GM23338 (cell line): Measurements from ENCODE around the gene PACS1. TPM values are rescaled to one million over a fixed set of nuclear protein-coding genes. Genes with fewer than 3 reads are reported as not detected.

Experiments
- ATAC-seq: fragments of 200-7000 bp; cut with Tn5 transposase; 3 replicates; pipeline ENCODE4 v1.9.1; 2020
- DNase-seq: peaks from one replicate; pipeline ENCODE4 v3.0.0-alpha.2; 2015; ENCODE audit warnings: low spot score
- H2AFZ ChIP-seq: fragments of 200-600 bp; sonication (generic); 2 replicates; pipeline ENCODE4 v1.8.0; 2016; ENCODE audit warnings: antibody characterized with exemption, mild to moderate bottlenecking, moderate library complexity
- H3F3A ChIP-seq: fragments of 200-600 bp; sonication (generic); replicated peaks from 2 replicates; pipeline ENCODE4 v1.8.0; 2017; ENCODE audit warnings: antibody characterized with exemption, mixed run types, low read depth
- H3K27ac ChIP-seq: fragments of 200-600 bp; sonication (generic); 2 replicates; pipeline ENCODE4 v1.6.1; 2016; ENCODE audit warnings: low read depth
- H3K27me3 ChIP-seq: fragments of 200-600 bp; sonication (generic); 2 replicates; pipeline ENCODE4 v1.8.0; 2016; ENCODE audit warnings: mild to moderate bottlenecking, mixed run types, moderate library complexity; ENCODE audit not compliant: insufficient read depth
- H3K36me3 ChIP-seq: fragments of 200-600 bp; sonication (generic); 2 replicates; pipeline ENCODE4 v1.8.0; 2016; ENCODE audit warnings: mild to moderate bottlenecking; ENCODE audit not compliant: insufficient read depth
- H3K4me1 ChIP-seq: fragments of 200-600 bp; sonication (generic); 2 replicates; pipeline ENCODE4 v1.8.0; 2016; ENCODE audit warnings: mild to moderate bottlenecking, moderate library complexity; ENCODE audit not compliant: insufficient read depth
- H3K4me2 ChIP-seq: fragments of 200-600 bp; sonication (generic); 2 replicates; pipeline ENCODE4 v1.7.1; 2017; ENCODE audit warnings: mixed run types
- H3K4me3 ChIP-seq: fragments of 200-600 bp; sonication (generic); 2 replicates; pipeline ENCODE4 v1.6.1; 2016; ENCODE audit warnings: mixed run types
- H3K79me2 ChIP-seq: fragments of 200-600 bp; sonication (generic); replicated peaks from 2 replicates; pipeline ENCODE4 v1.8.0; 2017; ENCODE audit warnings: mild to moderate bottlenecking; ENCODE audit not compliant: insufficient read depth
- H3K9me2 ChIP-seq: fragments of 200-600 bp; sonication (generic); 2 replicates; pipeline ENCODE4 v1.8.0; 2017; ENCODE audit not compliant: insufficient read depth
- H4K20me1 ChIP-seq: fragments of 200-600 bp; sonication (generic); replicated peaks from 2 replicates; pipeline ENCODE4 v1.8.0; 2017; ENCODE audit warnings: mild to moderate bottlenecking; ENCODE audit not compliant: insufficient read depth
- H3K27ac Mint-ChIP-seq: 2 replicates; pipeline ENCODE4 v1.8.0; 2020; ENCODE audit warnings: inconsistent platforms, mild to moderate bottlenecking, moderate library complexity, mixed read lengths
- H3K27me3 Mint-ChIP-seq: 3 replicates; pipeline ENCODE4 v1.8.0; 2022; ENCODE audit warnings: low read depth, mild to moderate bottlenecking, moderate library complexity, mixed read lengths, inconsistent platforms; ENCODE audit not compliant: insufficient read depth, poor library complexity
- H3K36me3 Mint-ChIP-seq: 3 replicates; pipeline ENCODE4 v1.8.0; 2021; ENCODE audit warnings: low read depth, mild to moderate bottlenecking, inconsistent platforms, moderate library complexity, mixed read lengths
- H3K4me1 Mint-ChIP-seq: 3 replicates; pipeline ENCODE4 v1.8.0; 2020; ENCODE audit warnings: mild to moderate bottlenecking, inconsistent platforms, mixed read lengths
- H3K4me3 Mint-ChIP-seq: 3 replicates; pipeline ENCODE4 v1.8.0; 2021; ENCODE audit warnings: moderate library complexity, mild to moderate bottlenecking, inconsistent platforms, mixed read lengths
- H3K9me3 Mint-ChIP-seq: 3 replicates; pipeline ENCODE4 v1.8.0; 2020; ENCODE audit warnings: moderate library complexity, mild to moderate bottlenecking, inconsistent platforms, mixed read lengths
- EZH2 ChIP-seq: fragments of 200-600 bp; sonication (generic); IDR thresholded peaks from one replicate; pipeline ENCODE4 v1.8.0; 2017; ENCODE audit warnings: antibody characterized with exemption, mild to moderate bottlenecking, low read depth; ENCODE audit not compliant: unreplicated experiment
- EZH2phosphoT487 ChIP-seq: fragments of 200-600 bp; sonication (generic); IDR thresholded peaks from one replicate; pipeline ENCODE4 v1.8.1; 2018; ENCODE audit warnings: antibody characterized with exemption; ENCODE audit not compliant: unreplicated experiment
- NANOG ChIP-seq: IDR thresholded peaks from 2 replicates; pipeline ENCODE4 v1.6.1; 2016; ENCODE audit warnings: antibody characterized with exemption, borderline replicate concordance
- POLR2AphosphoS5 ChIP-seq: IDR thresholded peaks from 2 replicates; pipeline ENCODE4 v1.6.1; 2016; ENCODE audit warnings: antibody characterized with exemption, low read depth
- STAT1 ChIP-seq: IDR thresholded peaks from one replicate; pipeline ENCODE4 v1.6.1; 2016; ENCODE audit warnings: antibody characterized with exemption; ENCODE audit not compliant: unreplicated experiment
- ZNF331 ChIP-seq: fragments of 250-450 bp; sonication (Bioruptor Pico); IDR thresholded peaks from 2 replicates; pipeline ENCODE4 v1.5.0; 2020; ENCODE audit warnings: low read depth, mild to moderate bottlenecking, moderate library complexity
- polyA plus RNA-seq: library from polyadenylated mRNA; unstranded; fragments of >200 nt; fragmentation: Nextera tagmentation; extraction: Ambion mirVana; gene quantifications from 2 replicates; pipeline ENCODE4 v1.2.1, GENCODE V29; 2016
- total RNA-seq: library from RNA; depleted of rRNA; stranded (reverse); fragments of >200 nt; shearing (Covaris generic); gene quantifications from 2 replicates; pipeline ENCODE4 v1.2.3, GENCODE V29; 2014
- TF ChIP-seq, protein P1 (sequence below): fragments of 250-450 bp; sonication (Bioruptor Pico); IDR thresholded peaks from 2 replicates; pipeline ENCODE4 v1.5.0; 2020; ENCODE audit warnings: mild to moderate bottlenecking, moderate library complexity
- TF ChIP-seq, protein P2 (sequence below): IDR thresholded peaks from 2 replicates; pipeline ENCODE4 v1.6.1; 2016; ENCODE audit warnings: antibody characterized with exemption

PACS1 gene
- total and polyA plus RNA-seq, 2 experiments from 2014 or later = 8.0 to 37.5 TPM

DNA sequence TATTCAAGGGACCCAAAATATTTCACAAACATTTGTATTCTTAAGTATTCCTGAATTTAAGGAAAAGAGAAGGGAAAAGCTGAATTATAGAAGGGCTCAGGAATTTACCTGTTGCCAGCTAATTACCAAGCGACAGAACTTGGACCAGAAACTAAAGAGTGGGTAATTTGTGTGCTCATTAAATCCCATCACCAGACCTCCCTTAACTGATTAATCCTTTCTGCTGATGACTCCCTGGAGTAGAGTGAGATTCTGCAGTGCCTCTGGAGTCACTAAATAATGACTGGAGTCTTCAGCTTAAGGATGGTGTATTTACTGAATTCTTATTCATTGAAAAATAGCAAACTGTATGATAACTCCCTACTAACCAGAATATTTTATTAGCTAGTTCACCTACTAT is 124.3 kb downstream of the PACS1 start (continued):
- TF ChIP-seq, protein P1, sequence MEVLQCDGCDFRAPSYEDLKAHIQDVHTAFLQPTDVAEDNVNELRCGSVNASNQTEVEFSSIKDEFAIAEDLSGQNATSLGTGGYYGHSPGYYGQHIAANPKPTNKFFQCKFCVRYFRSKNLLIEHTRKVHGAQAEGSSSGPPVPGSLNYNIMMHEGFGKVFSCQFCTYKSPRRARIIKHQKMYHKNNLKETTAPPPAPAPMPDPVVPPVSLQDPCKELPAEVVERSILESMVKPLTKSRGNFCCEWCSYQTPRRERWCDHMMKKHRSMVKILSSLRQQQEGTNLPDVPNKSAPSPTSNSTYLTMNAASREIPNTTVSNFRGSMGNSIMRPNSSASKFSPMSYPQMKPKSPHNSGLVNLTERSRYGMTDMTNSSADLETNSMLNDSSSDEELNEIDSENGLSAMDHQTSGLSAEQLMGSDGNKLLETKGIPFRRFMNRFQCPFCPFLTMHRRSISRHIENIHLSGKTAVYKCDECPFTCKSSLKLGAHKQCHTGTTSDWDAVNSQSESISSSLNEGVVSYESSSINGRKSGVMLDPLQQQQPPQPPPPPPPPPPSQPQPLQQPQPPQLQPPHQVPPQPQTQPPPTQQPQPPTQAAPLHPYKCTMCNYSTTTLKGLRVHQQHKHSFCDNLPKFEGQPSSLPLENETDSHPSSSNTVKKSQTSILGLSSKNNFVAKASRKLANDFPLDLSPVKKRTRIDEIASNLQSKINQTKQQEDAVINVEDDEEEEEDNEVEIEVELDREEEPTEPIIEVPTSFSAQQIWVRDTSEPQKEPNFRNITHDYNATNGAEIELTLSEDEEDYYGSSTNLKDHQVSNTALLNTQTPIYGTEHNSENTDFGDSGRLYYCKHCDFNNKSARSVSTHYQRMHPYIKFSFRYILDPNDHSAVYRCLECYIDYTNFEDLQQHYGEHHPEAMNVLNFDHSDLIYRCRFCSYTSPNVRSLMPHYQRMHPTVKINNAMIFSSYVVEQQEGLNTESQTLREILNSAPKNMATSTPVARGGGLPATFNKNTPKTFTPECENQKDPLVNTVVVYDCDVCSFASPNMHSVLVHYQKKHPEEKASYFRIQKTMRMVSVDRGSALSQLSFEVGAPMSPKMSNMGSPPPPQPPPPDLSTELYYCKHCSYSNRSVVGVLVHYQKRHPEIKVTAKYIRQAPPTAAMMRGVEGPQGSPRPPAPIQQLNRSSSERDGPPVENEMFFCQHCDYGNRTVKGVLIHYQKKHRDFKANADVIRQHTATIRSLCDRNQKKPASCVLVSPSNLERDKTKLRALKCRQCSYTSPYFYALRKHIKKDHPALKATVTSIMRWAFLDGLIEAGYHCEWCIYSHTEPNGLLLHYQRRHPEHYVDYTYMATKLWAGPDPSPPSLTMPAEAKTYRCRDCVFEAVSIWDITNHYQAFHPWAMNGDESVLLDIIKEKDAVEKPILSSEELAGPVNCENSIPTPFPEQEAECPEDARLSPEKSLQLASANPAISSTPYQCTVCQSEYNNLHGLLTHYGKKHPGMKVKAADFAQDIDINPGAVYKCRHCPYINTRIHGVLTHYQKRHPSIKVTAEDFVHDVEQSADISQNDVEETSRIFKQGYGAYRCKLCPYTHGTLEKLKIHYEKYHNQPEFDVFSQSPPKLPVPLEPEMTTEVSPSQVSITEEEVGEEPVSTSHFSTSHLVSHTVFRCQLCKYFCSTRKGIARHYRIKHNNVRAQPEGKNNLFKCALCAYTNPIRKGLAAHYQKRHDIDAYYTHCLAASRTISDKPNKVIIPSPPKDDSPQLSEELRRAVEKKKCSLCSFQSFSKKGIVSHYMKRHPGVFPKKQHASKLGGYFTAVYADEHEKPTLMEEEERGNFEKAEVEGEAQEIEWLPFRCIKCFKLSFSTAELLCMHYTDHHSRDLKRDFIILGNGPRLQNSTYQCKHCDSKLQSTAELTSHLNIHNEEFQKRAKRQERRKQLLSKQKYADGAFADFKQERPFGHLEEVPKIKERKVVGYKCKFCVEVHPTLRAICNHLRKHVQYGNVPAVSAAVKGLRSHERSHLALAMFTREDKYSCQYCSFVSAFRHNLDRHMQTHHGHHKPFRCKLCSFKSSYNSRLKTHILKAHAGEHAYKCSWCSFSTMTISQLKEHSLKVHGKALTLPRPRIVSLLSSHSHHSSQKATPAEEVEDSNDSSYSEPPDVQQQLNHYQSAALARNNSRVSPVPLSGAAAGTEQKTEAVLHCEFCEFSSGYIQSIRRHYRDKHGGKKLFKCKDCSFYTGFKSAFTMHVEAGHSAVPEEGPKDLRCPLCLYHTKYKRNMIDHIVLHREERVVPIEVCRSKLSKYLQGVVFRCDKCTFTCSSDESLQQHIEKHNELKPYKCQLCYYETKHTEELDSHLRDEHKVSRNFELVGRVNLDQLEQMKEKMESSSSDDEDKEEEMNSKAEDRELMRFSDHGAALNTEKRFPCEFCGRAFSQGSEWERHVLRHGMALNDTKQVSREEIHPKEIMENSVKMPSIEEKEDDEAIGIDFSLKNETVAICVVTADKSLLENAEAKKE (CRISPR knock-in tag) = no peak
- TF ChIP-seq, protein P2, sequence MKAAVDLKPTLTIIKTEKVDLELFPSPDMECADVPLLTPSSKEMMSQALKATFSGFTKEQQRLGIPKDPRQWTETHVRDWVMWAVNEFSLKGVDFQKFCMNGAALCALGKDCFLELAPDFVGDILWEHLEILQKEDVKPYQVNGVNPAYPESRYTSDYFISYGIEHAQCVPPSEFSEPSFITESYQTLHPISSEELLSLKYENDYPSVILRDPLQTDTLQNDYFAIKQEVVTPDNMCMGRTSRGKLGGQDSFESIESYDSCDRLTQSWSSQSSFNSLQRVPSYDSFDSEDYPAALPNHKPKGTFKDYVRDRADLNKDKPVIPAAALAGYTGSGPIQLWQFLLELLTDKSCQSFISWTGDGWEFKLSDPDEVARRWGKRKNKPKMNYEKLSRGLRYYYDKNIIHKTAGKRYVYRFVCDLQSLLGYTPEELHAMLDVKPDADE = no peak
- no peak for TF ChIP-seq STAT1

DNA sequence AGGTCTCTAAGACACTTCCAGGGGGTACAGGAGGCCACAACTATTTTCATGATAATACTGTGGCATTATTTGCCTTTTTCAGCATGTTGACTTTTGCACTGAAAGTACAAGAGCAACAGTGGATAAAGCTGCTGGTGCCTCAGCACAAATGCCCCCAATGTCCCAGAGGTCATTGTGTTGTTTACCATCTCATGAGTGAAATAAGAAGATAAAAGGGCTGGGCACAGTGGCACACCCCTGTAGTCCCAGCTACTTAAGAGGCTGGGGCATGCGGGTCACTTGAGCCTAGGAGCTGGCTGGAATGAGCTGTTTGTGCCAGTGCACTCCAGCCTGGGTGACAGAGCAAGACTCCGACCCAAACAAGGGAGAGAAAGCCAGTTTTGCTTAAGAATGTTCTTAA is 125.8 kb downstream of the PACS1 start:
- Histone ChIP-seq H3K4me1 (no peaks in the 10 kb centered on the region; the same call in 1 of the 2 replicates), H3K27me3 (no peaks in the 10 kb centered on the region), H3K4me3 (no peak overlapping the region), H4K20me1 (no peaks in the 10 kb centered on the region), H3K79me2 (no peaks in the 10 kb centered on the region), H3K4me2 (no peak overlapping the region), H3F3A (no peaks in the 10 kb centered on the region), H3K36me3 (0 out of 2 replicates have a peak, but pooled peaks cover 6% of the 10 kb centered on the region), H3K9me2 (no peaks in the 10 kb centered on the region), H3K27ac (no peak overlapping the region), H2AFZ (no peak overlapping the region)
- Mint-ChIP-seq H3K27me3 (peaks cover 3% of the 10 kb centered on the region), H3K9me3 (peaks cover 15% of the 10 kb centered on the region), H3K27ac (no peak overlapping the region), H3K4me3 (no peak overlapping the region), H3K36me3 (peaks cover 18% of the 10 kb centered on the region), H3K4me1 (peaks cover 7% of the 10 kb centered on the region)
- ATAC-seq (no peak; the same call in 2 of the 3 replicates), DNase-seq (no peak)
- TF ChIP-seq EZH2phosphoT487 (no peak), NANOG (no peak), EZH2 (no peak), POLR2AphosphoS5 (no peak), STAT1 (no peak), ZNF331 (CRISPR knock-in tag) (no peak)
- TF ChIP-seq, protein P1 (CRISPR knock-in tag) = no peak
